ENCODE results near the gene KIF2C. TPM values are rescaled to one million over a fixed set of nuclear protein-coding genes. Genes with fewer than 3 reads are reported as not detected.
A peak's percentile ranks its signal among the peaks of the same experiment; 100 is the strongest.

Gene KIF2C
- total and polyA plus RNA-seq, 8 donors, result 3.3 to 44.9 (median 19.7) TPM

GRCh38 chr1:44805311-44806024 lies 65.8 kb downstream of the KIF2C start:
- no peaks in the 10 kb centered on the region for H3K9me3 ChIP-seq
- peak overlapping the region; percentile 97 to 99 for H3K27ac ChIP-seq
- DNase-seq (peak in 2 of 4 donors; percentile 30 to 78), ATAC-seq (no peak)
- H3K4me3 ChIP-seq, result no peak overlapping the region
- peaks cover 43 to 88% of the 10 kb centered on the region in 2 donors for H3K4me1 ChIP-seq
- intact Hi-C loops (cut with DNase I), result no loop called here
- TF ChIP-seq CTCF (IDR thresholded peaks at IDR 0.05), result no peak
- peaks cover 0 to 51% of the 10 kb centered on the region in 2 donors for H3K36me3 ChIP-seq
- H3K27me3 ChIP-seq, result no peaks in the 10 kb centered on the region

- intact Hi-C loops (cut with DNase I), result no loop called here
- ATAC-seq (no peak), DNase-seq (peak in 2 of 4 donors; percentile 34 to 81)
- Histone ChIP-seq H3K27me3 (no peaks in the 10 kb centered on the region), H3K4me3 (peak overlapping the region in 1 of 2 donors; percentile 16), H3K36me3 (peaks cover 0 to 51% of the 10 kb centered on the region in 2 donors), H3K9me3 (no peaks in the 10 kb centered on the region), H3K27ac (peak overlapping the region; percentile 97 to 99), H3K4me1 (peaks cover 43 to 95% of the 10 kb centered on the region in 2 donors)
- TF ChIP-seq CTCF (IDR thresholded peaks at IDR 0.05), result no peak
Observed at GRCh38 chr1:44806025-44806703, 66.5 kb downstream of the KIF2C start.

- peak within 1 kb of the TSS; percentile 97 to 99 for H3K27ac ChIP-seq
- no peak for DNase-seq
- peaks cover 43 to 100% of the 10 kb centered on the region in 2 donors for H3K4me1 ChIP-seq
- no peak for TF ChIP-seq CTCF (IDR thresholded peaks at IDR 0.05)
- intact Hi-C loops (cut with DNase I), result no loop called here
- peak within 1 kb of the TSS in 1 of 2 donors; percentile 25 for H3K4me3 ChIP-seq
- no peak for ATAC-seq
- H3K9me3 ChIP-seq, result no peaks in the 10 kb centered on the region
- peaks cover 0 to 51% of the 10 kb centered on the region in 2 donors for H3K36me3 ChIP-seq
- H3K27me3 ChIP-seq, result no peaks in the 10 kb centered on the region
Observed at GRCh38 chr1:44806704-44807363, 67.2 kb downstream of the KIF2C start, which contains the start of gene DYNLT4. Gene DYNLT4, minus strand, starts transcription at chr1:44807351. Its CDS starts 683 bp downstream, at chr1:44806668.

GRCh38 chr1:44807364-44808062 lies 67.9 kb downstream of the KIF2C start:
- no peak for TF ChIP-seq CTCF (IDR thresholded peaks at IDR 0.05)
- H3K27ac ChIP-seq, result peak overlapping the region; percentile 97 to 99
- no peaks in the 10 kb centered on the region for H3K27me3 ChIP-seq
- H3K4me1 ChIP-seq, result peaks cover 41 to 100% of the 10 kb centered on the region in 2 donors
- DNase-seq, result peak; percentile 82 to 99 (median 96)
- peak overlapping the region in 1 of 2 donors; percentile 25 for H3K4me3 ChIP-seq
- intact Hi-C loops (cut with DNase I), result no loop called here
- no peaks in the 10 kb centered on the region for H3K9me3 ChIP-seq
- H3K36me3 ChIP-seq, result peaks cover 0 to 45% of the 10 kb centered on the region in 2 donors
- peak; percentile 83 for ATAC-seq

All from left lung (tissue), 10 donors.